Measurements from ENCODE around the gene PPL.

DNA sequence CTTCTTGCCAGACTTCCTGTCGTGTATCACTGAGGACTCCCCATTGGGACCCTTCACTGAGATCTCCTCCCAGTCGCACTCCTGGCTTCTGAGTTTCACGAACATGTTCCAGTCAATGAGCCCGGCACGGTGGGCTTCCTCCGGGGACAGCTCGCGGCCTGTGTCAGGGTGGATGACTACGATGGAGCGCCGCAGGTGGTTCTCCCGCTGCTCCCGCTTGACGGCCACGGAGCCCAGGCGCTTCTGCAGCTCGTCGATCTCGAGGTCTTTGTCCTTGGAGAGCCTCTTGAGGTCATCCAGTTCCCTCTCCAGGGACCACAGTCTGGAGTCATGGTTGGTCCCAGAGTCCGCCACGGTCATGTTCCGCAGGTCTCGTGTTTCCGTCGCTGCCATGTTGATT is 53.4 kb downstream of the PPL start:
- TF ChIP-seq, protein P1, sequence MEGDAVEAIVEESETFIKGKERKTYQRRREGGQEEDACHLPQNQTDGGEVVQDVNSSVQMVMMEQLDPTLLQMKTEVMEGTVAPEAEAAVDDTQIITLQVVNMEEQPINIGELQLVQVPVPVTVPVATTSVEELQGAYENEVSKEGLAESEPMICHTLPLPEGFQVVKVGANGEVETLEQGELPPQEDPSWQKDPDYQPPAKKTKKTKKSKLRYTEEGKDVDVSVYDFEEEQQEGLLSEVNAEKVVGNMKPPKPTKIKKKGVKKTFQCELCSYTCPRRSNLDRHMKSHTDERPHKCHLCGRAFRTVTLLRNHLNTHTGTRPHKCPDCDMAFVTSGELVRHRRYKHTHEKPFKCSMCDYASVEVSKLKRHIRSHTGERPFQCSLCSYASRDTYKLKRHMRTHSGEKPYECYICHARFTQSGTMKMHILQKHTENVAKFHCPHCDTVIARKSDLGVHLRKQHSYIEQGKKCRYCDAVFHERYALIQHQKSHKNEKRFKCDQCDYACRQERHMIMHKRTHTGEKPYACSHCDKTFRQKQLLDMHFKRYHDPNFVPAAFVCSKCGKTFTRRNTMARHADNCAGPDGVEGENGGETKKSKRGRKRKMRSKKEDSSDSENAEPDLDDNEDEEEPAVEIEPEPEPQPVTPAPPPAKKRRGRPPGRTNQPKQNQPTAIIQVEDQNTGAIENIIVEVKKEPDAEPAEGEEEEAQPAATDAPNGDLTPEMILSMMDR (IDR thresholded peaks at IDR 0.05) = no peak
- TF ChIP-seq POLR2A (IDR thresholded peaks at IDR 0.05) = no peak
- TF ChIP-seq EP300 (IDR thresholded peaks at IDR 0.05) = no peak

Data from tibial nerve (tissue), 4 donors.